T-helper 2 cell treated with Interferon-gamma antibody and Interleukin-4, amounts not matched to agents 5 μg/mL and 100 μg/mL, for 36 hours (primary cell): ENCODE results near the gene CCDC51.
"Not testable (repeated sequence)": the region's sequence is repeated elsewhere in the genome, so short reads cannot be mapped to it uniquely, and the experiment has no call there.

Experiments used
- DNase-seq: peaks from one replicate; pipeline ENCODE4 v3.0.0; 2021; ENCODE audit warnings: low spot score
- H3K27ac Mint-ChIP-seq: one replicate; pipeline ENCODE4 v1.8.0; 2021; ENCODE audit warnings: mild to moderate bottlenecking, mixed read lengths
- H3K27me3 Mint-ChIP-seq: one replicate; pipeline ENCODE4 v1.8.0; 2021; ENCODE audit warnings: low read depth, mixed read lengths
- H3K36me3 Mint-ChIP-seq: one replicate; pipeline ENCODE4 v1.8.0; 2021; ENCODE audit warnings: low read depth, mixed read lengths
- H3K4me1 Mint-ChIP-seq: one replicate; pipeline ENCODE4 v1.8.0; 2021; ENCODE audit warnings: low read depth, mixed read lengths
- H3K4me3 Mint-ChIP-seq: one replicate; pipeline ENCODE4 v1.8.0; 2022; ENCODE audit warnings: mild to moderate bottlenecking, moderate library complexity, mixed read lengths
- H3K9me3 Mint-ChIP-seq: one replicate; pipeline ENCODE4 v1.8.0; 2021; ENCODE audit warnings: mixed read lengths

CCDC51 gene

GRCh38 chr3:48470286-48470685, 30.4 kb upstream of the CCDC51 start:
- peaks cover 48% of the 10 kb centered on the region for H3K36me3 Mint-ChIP-seq
- H3K27me3 Mint-ChIP-seq = no peaks in the 10 kb centered on the region
- peak overlapping the region; percentile 61 for H3K4me3 Mint-ChIP-seq
- H3K4me1 Mint-ChIP-seq = peaks cover 49% of the 10 kb centered on the region
- no peak for DNase-seq
- H3K9me3 Mint-ChIP-seq = no peaks in the 10 kb centered on the region
- H3K27ac Mint-ChIP-seq = peak overlapping the region; percentile 89

DNA sequence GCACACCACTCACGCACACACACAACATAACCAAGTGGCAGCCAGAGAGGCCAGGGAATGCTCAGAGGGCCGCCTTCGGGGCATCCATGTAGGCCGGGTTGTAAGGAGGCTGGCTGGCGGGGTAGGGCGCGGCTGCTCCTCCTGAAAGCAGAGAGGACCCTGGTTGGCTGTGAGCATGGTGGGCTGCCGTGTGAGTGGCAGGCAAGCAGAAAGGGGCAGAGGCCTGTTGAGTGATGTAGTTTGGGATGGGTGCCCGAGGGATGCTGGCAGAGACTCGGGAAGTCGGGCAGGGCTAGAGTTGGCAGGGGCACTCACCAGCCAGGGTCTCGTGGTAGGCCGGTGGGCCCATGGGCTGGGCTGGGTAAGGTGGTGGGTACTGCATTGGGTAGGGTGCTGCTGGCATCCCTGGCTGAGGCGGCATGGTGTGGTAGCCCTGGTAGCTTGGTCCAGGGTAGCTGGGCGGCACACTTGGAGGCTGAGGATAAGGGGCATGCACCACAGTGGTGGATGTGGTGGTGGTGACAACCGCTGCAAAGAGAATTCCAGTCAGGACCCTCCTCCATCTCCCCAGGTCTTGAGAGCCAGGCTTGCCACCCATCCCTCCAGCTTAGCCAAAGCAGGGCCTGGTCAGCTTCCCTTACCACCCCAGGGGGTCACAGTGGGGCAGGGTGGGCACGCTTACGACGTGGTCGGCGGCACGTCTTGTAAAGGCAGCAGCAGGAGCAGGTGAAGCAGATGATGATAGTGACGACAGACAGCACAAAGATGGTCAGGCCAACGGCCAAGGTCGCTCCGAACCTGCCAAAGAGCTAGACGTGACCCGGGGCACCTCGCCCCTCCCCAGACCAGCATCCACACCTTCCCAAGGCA, 29.4 kb upstream of the CCDC51 start:
- Mint-ChIP-seq H3K27me3 (no peaks in the 10 kb centered on the region), H3K27ac (peak overlapping the region; percentile 89), H3K9me3 (no peaks in the 10 kb centered on the region), H3K36me3 (peaks cover 43% of the 10 kb centered on the region), H3K4me3 (peak overlapping the region; percentile 61), H3K4me1 (peaks cover 45% of the 10 kb centered on the region)
- no peak for DNase-seq

- Mint-ChIP-seq H3K36me3 (peaks cover 47% of the 10 kb centered on the region), H3K9me3 (no peaks in the 10 kb centered on the region), H3K27me3 (no peaks in the 10 kb centered on the region), H3K4me1 (peaks cover 40% of the 10 kb centered on the region), H3K27ac (peak overlapping the region; percentile 97), H3K4me3 (peak overlapping the region; percentile 96)
- no peak for DNase-seq
These were observed 28.4 kb upstream of the CCDC51 start for GRCh38 chr3:48468329-48468731.

- peak overlapping the region; percentile 97 for H3K27ac Mint-ChIP-seq
- H3K27me3 Mint-ChIP-seq = no peaks in the 10 kb centered on the region
- DNase-seq = no peak
- peaks cover 35% of the 10 kb centered on the region for H3K4me1 Mint-ChIP-seq
- no peaks in the 10 kb centered on the region for H3K9me3 Mint-ChIP-seq
- peaks cover 45% of the 10 kb centered on the region for H3K36me3 Mint-ChIP-seq
- peak overlapping the region; percentile 96 for H3K4me3 Mint-ChIP-seq
These were observed 27.8 kb upstream of the CCDC51 start for GRCh38 chr3:48467473-48468267.

DNA sequence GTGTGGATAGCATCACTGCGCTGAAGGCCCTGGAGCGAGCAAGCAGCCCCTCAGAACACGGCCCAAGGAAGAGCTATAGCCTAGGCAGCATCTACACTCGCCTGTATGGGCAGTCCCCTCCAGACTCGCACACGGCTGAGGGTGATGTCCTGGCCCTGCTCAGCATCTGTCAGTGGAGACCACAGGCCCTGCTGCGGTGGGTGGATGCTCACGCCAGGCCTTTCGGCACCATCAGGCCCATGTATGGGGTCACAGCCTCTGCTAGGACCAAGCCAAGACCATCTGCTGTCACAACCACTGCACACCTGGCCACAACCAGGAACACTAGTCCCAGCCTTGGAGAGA, 27.2 kb upstream of the CCDC51 start:
- Mint-ChIP-seq H3K27me3 (no peaks in the 10 kb centered on the region), H3K27ac (peak overlapping the region; percentile 97), H3K4me1 (peaks cover 33% of the 10 kb centered on the region), H3K36me3 (peaks cover 45% of the 10 kb centered on the region), H3K9me3 (no peaks in the 10 kb centered on the region), H3K4me3 (peak overlapping the region; percentile 96)
- no peak for DNase-seq

- Mint-ChIP-seq H3K27ac (peak overlapping the region; percentile 97), H3K36me3 (peaks cover 45% of the 10 kb centered on the region), H3K9me3 (no peaks in the 10 kb centered on the region), H3K27me3 (no peaks in the 10 kb centered on the region), H3K4me3 (peak overlapping the region; percentile 96), H3K4me1 (peaks cover 33% of the 10 kb centered on the region)
- DNase-seq = no peak
These were observed 26.6 kb upstream of the CCDC51 start for GRCh38 chr3:48466386-48467109.

DNA sequence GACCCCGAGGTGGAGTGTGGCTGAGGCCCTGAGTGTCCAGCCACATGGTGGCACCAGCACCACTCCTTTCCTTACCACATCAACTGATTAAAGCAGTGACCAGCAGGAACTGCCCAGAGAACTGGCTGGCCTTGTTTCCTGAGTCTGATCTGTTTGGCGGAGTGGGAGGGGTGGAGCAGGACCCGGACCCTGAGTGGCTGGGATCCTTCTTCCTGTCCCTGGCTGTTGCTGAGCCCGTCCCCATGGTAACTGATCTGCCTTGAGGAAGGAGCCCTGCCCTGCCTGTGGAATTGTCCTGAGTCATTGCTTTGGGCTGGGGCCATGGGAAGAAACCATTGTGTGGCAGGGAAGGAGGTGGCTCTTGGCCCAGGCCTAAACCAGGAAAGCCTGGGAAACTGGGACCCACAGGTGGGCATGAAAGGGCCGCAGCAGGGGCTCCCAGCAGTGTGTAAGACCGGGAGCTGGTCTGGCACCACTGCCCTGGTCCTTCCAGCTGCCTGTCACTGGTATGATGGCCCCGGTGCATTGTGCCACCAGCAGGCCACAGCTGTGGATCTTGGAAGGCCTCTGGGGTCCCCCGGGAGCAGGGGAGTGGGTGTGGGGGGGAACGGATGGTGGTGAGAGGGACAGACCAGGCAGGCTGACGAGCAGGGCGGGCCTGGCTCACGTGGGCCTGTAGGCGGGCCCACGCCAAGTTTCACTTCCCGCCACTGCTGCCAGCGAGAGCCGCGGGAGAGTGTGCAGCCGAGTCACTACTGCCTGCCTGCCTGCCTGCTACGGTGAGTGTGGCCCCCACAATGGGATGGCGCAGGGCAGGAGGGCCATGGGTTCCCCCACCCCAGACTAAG, 25.8 kb upstream of the CCDC51 start:
- DNase-seq = peak; percentile 85
- peak overlapping the region; percentile 97 for H3K27ac Mint-ChIP-seq
- no peaks in the 10 kb centered on the region for H3K27me3 Mint-ChIP-seq
- peak overlapping the region; percentile 96 for H3K4me3 Mint-ChIP-seq
- H3K9me3 Mint-ChIP-seq = no peaks in the 10 kb centered on the region
- H3K36me3 Mint-ChIP-seq = peaks cover 53% of the 10 kb centered on the region
- peaks cover 35% of the 10 kb centered on the region for H3K4me1 Mint-ChIP-seq

- peaks cover 35% of the 10 kb centered on the region for H3K4me1 Mint-ChIP-seq
- H3K4me3 Mint-ChIP-seq = peak overlapping the region; percentile 96
- peak overlapping the region; percentile 97 for H3K27ac Mint-ChIP-seq
- no peaks in the 10 kb centered on the region for H3K9me3 Mint-ChIP-seq
- H3K36me3 Mint-ChIP-seq = peaks cover 56% of the 10 kb centered on the region
- DNase-seq = no peak
- H3K27me3 Mint-ChIP-seq = no peaks in the 10 kb centered on the region
These were observed 25.3 kb upstream of the CCDC51 start for GRCh38 chr3:48465237-48465530.

DNA sequence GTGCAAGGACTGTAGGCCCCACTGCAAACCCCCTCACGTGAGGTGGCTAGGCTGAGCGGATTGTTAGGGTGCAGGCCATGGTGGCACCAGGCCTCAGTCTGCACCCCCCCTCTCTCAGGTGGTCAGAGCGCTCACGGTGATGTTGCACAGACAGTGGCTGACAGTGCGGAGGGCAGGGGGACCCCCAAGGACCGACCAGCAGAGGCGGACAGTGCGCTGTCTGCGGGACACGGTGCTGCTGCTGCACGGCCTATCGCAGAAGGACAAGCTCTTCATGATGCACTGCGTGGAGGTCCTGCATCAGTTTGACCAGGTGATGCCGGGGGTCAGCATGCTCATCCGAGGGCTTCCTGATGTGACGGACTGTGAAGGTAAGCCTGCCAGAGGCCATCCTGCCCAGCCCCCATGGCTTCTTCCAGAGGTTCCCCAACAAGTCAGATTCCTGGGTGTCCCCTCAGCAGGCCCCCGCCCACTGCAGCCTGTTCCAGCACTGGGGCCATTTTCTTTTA, 24.8 kb upstream of the CCDC51 start:
- DNase-seq = no peak
- Mint-ChIP-seq H3K27me3 (no peaks in the 10 kb centered on the region), H3K27ac (no peak overlapping the region), H3K4me1 (peaks cover 31% of the 10 kb centered on the region), H3K36me3 (peaks cover 56% of the 10 kb centered on the region), H3K9me3 (no peaks in the 10 kb centered on the region), H3K4me3 (no peak overlapping the region)

DNA sequence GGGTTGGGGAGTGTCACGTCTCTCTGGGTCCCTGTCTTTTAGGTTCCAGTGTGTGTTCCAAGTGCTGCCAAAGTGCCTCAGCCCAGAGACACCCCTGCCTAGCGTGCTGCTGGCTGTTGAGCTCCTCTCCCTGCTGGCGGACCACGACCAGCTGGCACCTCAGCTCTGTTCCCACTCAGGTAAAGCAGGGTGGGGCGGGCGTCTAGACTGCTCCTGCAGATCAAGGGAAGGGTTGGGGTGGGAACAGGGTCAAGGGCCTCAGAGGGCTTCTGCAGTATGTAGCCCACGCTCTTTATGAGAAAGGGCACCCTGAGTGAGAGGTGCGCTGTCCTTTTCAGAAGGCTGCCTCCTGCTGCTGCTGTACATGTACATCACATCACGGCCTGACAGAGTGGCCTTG, 23.8 kb upstream of the CCDC51 start:
- Mint-ChIP-seq H3K36me3 (peaks cover 51% of the 10 kb centered on the region), H3K4me3 (no peak overlapping the region), H3K9me3 (no peaks in the 10 kb centered on the region), H3K27me3 (no peaks in the 10 kb centered on the region), H3K4me1 (peaks cover 20% of the 10 kb centered on the region), H3K27ac (no peak overlapping the region)
- no peak for DNase-seq

GRCh38 chr3:48461767-48462166, 21.8 kb upstream of the CCDC51 start:
- not testable (repeated sequence) for H3K9me3 Mint-ChIP-seq, H3K4me1 Mint-ChIP-seq, H3K4me3 Mint-ChIP-seq, H3K27me3 Mint-ChIP-seq, DNase-seq, H3K27ac Mint-ChIP-seq
- H3K36me3 Mint-ChIP-seq = peaks cover 43% of the 10 kb centered on the region

- peaks cover 37% of the 10 kb centered on the region for H3K36me3 Mint-ChIP-seq
- no peak for DNase-seq
- H3K27ac Mint-ChIP-seq = peak overlapping the region; percentile 0
- no peaks in the 10 kb centered on the region for H3K27me3 Mint-ChIP-seq
- H3K4me1 Mint-ChIP-seq = peaks cover 4% of the 10 kb centered on the region
- no peaks in the 10 kb centered on the region for H3K9me3 Mint-ChIP-seq
- H3K4me3 Mint-ChIP-seq = no peak overlapping the region
These were observed 20.6 kb upstream of the CCDC51 start for GRCh38 chr3:48460517-48460902.

- DNase-seq = no peak
- Mint-ChIP-seq H3K36me3 (peaks cover 38% of the 10 kb centered on the region), H3K4me1 (peaks cover 2% of the 10 kb centered on the region), H3K27ac (no peak overlapping the region), H3K9me3 (no peaks in the 10 kb centered on the region), H3K4me3 (no peak overlapping the region), H3K27me3 (no peaks in the 10 kb centered on the region)
These were observed 20.0 kb upstream of the CCDC51 start for GRCh38 chr3:48459773-48460516.
